Metanephros (tissue), 2 donors: ENCODE data around the gene AASS. TPM values are rescaled to one million over a fixed set of nuclear protein-coding genes. Genes with fewer than 3 reads are reported as not detected.

Source experiments
- small RNA-seq: library from RNA; depleted of rRNA; stranded (forward); fragments of <200 nt; gene quantifications from one replicate; pipeline ENCODE3, GENCODE V24; 2014; ENCODE audit warnings: low replicate concordance
- total RNA-seq: library from RNA; depleted of rRNA; stranded (reverse); fragments of >200 nt; gene quantifications from one replicate; pipeline ENCODE4 v1.2.3, GENCODE V29; 2014

The AASS gene
- 62.9 TPM for total RNA-seq

DNA sequence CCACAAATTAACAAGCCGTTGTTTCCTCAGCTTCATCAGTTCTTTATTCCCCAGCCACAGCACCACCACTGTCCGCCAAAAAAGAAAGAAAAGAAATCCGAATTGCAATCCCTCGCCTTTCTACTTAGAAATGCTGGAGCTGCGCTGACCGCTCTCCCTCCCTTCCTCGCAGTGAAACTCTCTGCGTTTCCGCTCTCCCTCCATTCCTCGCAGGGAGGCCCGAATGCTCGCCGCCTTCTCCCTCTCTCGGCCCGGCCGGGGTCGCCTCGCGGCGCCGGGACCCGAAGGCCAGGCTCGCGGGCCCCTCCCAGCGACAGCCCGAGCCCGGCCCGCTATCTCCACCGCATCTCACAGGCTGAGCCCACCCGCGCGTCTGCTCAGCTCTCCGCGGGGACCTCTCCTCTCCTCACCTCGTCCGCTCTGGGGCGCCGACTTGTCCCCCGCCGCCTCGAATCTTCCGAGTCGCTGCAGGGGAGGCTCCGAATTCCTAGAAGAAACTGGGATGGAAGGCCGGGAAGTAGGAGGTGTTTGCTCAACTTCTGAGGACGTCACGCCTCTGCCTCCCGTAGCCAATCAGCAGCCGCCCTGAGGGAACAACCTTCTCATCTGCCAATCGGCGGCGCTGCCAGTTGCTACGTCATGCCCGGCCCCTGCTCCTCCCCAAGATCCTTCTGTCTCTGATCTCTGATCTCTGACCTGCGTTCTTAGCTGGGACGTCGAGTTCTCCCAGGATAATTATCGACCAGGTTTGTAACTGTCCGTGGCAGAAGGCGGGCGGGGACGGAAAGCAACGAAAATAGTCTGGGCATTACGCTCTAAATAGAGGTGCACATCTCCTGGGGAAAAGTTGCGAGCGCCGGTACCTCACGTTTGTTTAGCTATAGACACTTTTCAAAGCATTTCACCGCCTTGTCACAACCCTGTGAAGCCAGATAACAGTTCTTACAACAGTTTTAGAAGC, at the start of gene AASS:
Gene AASS (minus strand): TSS at position 499 of the 961 bp plus-strand sequence. CDS start 10,523 bp downstream, outside the sequence.

Small RNAs within 50 kb of the gene (small RNA-seq; reads per million reads assigned to genes)
- gene RNU7-154P = not detected

Other genes starting within 250 kb of the AASS start
- not detected for gene FEZF1, start 160.5 kb upstream of the AASS start, total RNA-seq